Posterior cingulate gyrus (tissue), 11 donors: ENCODE measurements around the gene CDIPT.
A peak's percentile ranks its signal among the peaks of the same experiment; 100 is the strongest.
"Not testable (repeated sequence)": the region's sequence is repeated elsewhere in the genome, so short reads cannot be mapped to it uniquely, and the experiment has no call there.

Experiments
- DNase-seq, 10 donors: peaks; one replicate each; pipeline versions ENCODE4 v3.0.0 to v3.0.0-alpha.2; 2020 to 2021; ENCODE audit warnings: mixed read lengths in 3 of 10
- intact Hi-C: fragments of 100-400 bp; cut with DNase I; formaldehyde crosslinking; loops from one replicate; pipeline ENCODE4 v1.15.1; 2023

Gene CDIPT

DNA sequence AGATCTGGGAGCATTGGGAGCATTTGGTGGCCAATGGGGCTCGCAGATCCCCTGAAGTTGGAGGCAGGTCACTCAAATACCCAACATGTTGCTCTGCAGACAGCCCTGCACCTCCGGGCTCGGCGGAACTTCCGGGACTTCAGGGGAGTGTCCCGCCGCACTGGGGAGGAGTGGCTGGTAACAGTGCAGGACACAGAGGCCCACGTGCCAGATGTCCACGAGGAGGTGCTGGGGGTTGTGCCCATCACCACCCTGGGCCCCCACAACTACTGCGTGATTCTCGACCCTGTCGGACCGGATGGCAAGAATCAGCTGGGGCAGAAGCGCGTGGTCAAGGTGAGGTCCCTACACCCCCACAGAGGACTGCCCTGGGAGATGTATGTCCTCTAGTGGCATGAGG is 26.4 kb downstream of the CDIPT start:
- peak in 1 of 10 donors; percentile 57 for DNase-seq
- intact Hi-C loops, result no loop called here

DNA sequence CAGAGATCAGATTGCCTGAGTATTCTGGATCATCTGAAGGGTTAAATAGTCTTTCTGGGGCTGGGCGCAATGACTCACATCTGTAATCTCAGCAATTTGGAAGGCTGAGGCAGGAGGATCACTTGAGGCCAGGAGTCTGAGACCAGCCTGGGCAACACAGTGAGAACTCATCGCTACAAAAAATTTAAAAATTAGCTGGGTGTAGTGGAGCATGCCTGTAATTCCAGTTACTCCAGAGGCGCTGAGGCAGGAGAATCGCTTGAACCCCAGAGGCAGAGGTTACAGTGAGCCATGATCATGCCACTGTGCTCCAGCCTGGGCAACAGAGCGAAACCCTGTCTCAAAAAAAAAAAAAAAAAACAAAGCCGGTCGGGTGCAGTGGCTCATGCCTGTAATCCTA is 27.1 kb downstream of the CDIPT start:
- intact Hi-C loops, result no loop called here
- DNase-seq, result no peak

DNA sequence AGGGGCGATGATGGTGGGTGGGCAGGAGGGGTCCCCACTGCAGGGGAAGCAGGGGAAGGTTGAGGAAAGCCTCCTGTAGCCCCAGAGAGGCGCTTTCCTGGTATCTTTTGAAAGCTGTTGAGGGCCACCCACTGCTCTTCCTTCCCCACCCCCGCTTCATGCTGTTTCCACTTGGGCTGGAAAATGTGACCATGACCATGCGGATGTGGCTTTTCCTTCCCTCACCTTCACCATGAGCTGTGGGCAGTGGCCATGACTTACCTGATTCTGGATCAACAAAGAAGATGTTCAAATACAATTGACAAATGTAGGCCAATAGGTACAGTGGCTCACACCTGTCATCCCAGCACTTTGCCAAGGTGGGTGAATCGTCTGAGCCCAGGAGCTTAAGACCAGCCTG is 28.9 kb downstream of the CDIPT start:
- intact Hi-C loops, result no loop called here
- DNase-seq, result peak in 1 of 10 donors; percentile 48

DNA sequence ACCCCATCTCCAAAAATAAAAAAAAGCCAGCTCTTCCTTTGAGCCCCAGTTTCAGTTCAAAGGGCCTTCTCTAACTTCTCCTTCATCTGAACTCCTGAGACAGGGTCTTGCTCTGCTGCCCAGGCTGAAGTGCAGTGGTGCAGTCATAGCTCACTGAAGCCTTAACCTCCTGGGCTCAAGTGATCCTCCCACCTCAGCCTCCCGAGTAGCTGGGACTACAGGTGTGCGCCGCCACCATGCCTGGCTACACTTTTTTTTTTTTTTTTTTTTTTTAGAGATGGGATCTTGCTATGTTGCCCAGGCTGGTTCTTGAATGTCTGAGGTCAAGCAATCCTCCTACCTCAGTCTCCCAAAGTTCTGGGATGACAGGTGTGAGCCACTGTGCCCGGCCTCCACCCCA is 29.8 kb downstream of the CDIPT start:
- intact Hi-C loops, DNase-seq: not testable (repeated sequence)

DNA sequence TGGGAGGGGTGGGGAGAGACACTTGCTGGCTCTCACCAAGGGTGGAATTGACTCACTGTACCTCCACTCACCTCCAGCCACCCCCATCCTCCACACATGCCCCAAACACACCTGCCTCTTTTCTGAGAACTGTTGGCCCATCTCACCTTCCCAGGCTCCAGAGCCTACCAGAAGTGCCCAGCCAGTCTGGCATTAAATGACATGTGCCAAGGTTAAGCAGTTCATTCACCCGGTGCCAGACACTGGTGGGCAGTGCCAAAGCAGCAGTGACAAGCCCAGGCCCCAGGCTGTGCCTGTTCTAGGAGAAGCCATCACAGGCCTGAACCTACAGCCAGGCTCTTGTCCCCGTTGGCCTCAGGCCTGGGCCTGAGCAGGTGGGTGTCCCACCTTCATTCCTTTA is 31.5 kb downstream of the CDIPT start:
- peak in 1 of 10 donors; percentile 67 for DNase-seq
- intact Hi-C loops, result no loop called here

DNA sequence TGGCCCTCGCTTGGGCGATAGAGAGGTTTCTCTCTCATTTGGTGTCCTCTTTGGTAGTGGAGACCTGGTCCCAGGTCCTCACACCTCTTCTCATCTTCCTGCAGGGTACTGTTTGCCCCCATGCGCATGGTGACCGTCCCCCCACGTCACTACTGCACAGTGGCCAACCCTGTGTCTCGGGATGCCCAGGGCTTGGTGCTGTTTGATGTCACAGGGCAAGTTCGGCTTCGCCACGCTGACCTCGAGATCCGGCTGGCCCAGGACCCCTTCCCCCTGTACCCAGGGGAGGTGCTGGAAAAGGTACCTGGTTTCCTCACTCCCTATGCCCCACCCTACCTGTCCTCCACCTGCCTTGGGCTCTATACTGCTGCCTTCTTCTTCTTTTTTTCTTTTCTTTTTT is 32.3 kb downstream of the CDIPT start:
- intact Hi-C loops, result no loop called here
- peak in 1 of 10 donors; percentile 43 for DNase-seq

DNA sequence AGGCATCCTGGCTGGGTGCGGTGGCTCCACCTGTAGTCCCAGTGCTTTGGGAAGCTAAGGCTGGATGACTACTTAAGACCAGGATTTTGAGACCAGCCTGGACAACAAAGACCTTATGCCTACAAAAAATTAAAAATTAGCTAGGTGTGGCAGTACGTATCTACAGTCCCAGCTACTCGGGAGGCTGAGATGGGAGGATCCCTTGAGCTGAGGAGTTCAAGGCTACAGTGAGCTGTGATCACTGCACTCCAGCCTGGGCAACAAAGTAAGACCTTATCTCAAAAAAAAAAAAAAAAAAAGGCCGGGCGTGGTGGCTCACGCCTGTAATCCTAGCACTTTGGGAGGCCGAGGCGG is 36.7 kb downstream of the CDIPT start:
- intact Hi-C loops, result no loop called here
- DNase-seq, result no peak

DNA sequence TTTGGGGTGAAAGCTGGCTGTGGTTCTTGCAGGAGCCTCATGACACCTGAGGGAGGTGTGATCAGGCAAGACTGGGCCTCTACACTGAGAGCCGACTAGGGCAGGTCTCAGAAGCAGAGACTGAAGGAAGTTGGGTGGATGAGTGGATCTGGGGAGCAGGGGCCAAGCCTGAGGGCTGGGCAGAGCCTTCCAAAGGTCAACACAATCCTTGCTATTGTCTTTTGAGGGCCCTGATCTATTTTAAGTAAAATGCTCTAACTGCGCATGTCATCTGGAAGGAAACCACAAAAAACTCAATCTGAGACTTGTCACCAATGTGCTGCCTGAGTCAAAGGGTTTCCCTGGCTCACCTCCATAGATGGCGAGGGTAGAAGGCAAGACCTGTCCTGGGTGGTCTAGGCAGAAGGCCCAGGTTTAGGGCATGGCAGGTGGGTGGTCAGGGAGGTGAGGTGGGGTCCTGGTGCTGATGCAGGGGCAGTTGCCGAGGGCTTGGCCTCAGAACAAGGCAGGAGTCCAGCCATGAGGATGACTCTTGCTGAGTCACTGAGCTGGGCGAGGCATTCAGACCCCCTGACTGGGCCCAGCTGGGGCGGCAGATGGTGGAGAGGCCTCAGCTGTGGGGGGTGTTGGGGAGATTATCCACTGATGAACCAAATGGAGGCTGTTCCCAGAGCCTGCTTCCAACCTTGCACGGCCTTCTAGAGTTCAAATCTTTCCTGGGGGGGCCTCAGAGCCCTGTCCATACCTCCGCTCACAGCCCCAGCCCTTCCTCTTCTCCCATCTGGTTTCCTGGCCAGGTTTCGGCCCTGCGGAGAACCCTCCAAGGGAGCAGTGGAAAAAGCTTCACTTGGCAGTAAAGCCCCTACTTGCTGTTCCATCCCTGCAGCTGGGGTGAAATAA is 37.6 kb downstream of the CDIPT start:
- intact Hi-C loops, result no loop called here

DNA sequence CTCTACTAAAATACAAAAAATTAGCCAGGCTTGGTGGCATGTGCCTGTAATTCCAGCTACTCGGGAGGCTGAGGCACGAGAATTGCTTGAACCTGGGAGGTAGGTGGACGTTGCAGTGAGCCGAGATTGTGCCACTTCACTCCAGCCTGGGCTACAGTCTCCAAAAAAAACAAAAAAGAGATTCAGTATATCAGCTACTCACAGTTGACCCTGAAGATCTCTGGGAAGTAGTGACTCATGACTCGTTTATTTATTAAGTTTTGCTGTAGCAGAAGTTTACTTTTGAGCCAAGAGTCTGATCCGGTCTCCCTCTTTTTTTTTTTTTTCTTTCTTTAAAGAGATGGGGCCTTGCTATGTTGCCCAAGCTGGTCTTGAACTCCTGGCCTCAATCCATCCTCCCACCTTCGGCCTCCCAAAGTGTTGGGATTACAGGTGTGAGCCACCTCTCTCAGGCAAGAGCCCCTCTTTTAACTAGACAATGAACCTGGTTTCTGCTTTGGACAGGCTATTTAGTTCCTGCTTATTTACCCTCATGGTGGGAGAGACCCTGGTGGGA is 38.4 kb downstream of the CDIPT start:
- intact Hi-C loops, result no loop called here
- DNase-seq, result no peak

More for the DNA sequence above, 37.6 kb downstream of the CDIPT start:
- DNase-seq, result peak in 5 of 10 donors; percentile 51 to 95 (median 68)

DNA sequence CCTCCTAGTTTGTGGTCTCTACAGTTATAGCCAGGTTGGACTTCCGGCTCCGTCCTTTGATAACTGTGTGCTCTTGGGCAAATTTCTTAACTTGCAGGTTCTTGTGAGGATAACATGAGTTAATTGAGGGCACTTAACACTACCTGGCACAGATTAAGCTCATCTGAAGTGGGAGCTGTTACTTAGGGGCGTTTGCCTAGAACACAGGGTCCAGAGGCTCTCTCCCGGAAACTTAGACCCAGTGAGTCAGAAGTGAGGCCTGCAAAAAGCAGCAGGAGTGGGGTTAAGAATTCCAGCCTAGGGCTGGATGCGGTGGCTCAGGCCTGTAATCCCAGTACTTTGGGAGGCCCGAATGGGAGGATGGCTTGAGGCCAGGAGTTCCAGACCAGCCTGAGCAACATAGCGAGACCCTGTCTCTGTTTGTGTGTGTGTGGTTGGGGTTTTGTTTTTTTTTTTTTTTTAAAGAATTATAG is 41.3 kb downstream of the CDIPT start:
- intact Hi-C loops, result no loop called here
- peak in 1 of 10 donors; percentile 59 for DNase-seq

DNA sequence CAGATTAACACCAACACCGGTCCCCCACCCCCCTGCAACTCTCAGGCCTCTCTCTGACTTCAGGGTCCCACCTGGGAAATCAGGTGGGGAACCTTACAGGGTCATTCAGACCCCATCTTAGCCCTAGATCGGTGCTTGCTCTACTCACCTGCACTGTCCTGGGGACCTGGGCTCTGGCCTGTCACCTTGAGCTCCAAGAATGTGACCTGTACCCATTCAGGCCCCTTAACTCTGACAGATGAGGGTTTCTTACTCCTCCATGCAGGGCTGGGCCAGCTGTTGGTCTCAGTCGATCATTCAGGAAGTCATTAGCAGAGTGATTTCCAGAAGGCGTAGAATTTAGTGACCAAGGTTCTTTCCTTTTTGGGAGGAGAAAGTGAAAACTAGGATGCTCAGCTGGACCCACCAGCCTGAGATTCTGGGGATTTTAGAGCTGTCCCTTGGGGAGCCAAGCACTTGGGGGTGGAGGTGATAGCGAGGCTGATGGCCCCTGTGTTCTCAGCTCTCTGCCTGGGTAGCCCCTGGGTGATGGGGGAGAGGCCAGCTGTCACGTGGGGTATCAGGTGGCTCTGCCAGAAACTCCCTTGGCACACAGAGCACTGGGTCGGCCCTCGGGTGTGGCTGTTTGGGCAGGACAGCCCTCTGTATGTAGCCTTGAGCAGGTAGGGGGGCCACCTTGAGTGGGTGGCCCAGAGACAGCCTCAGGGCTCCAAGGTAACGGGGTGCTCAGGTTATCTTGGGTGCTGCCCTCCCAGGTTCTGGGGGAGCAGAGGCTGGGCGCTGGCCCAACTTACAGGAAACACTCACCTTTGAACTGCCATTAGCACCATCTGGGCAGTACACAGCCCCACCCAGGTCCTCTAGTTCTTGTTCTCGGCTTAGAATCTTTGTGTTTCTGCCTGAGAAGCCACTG is 42.0 kb downstream of the CDIPT start:
- intact Hi-C loops, result no loop called here

DNA sequence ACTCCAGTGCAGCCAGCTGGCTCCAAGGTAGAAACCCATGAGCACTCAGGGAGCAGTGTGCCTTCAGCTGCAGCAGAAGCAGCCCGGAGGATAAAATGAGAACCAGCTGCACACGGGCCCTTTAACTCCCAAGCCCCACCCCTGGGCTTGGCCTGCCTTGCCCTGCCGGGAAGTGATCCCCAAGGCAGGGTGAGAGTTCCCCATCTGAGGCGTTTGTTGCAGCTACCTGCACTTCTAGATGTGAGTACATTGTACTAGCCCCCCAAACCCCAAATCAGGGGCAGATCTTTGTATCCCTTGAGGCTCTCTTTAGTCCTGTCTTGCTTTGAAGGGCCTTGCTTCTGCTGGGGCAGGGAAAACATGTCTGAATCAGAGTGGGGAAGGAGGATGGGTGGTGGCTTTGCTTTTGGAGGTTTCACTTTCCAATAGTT is 42.7 kb downstream of the CDIPT start, which contains the start of gene MVP:
Gene MVP (plus strand): TSS at position 192 of the 431 bp plus-strand sequence. CDS start 10,088 bp downstream, outside the sequence.
- intact Hi-C loops, result no loop called here
- DNase-seq, result peak in 4 of 10 donors; percentile 58 to 94 (median 69)

More for the DNA sequence above, 42.0 kb downstream of the CDIPT start:
- DNase-seq, result peak in 1 of 10 donors; percentile 76

DNA sequence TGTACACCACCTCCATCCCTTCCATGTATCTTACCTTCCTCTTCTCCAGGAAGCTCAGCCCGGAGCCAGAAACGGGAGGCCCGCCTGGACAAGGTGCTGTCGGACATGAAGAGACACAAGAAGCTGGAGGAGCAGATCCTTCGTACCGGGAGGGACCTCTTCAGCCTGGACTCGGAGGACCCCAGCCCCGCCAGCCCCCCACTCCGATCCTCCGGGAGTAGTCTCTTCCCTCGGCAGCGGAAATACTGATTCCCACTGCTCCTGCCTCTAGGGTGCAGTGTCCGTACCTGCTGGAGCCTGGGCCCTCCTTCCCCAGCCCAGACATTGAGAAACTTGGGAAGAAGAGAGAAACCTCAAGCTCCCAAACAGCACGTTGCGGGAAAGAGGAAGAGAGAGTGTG is 43.5 kb downstream of the CDIPT start:
- peak in 1 of 10 donors; percentile 83 for DNase-seq
- intact Hi-C loops, result loop anchor here (5.0 to 10.0 kb wide), 2 partner anchors 175 to 203 kb away; partner anchors contain the start of genes C16orf92, HIRIP3 and INO80E

DNA sequence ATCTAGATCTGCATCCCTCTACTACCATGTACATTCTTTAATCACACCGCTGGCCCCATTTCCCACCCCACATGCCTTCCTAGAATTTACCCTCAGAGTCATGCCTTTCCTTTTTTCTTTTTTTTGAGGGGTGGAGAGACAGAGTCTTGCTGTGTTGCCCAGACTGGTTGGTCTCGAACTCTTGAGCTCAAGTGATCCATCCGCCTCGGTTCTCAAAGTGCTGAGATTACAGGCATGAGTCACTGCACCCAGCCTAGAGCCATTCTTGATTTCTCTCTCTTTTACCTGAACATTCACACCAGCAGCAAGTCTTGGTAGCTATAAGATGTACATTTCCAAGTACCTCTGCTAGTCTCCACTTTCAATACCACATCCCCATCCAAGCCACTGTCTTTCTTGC is 44.9 kb downstream of the CDIPT start:
- no peak for DNase-seq
- intact Hi-C loops, result loop anchor here (5.0 to 10.0 kb wide), 2 partner anchors 177 to 204 kb away; partner anchors contain the start of genes C16orf92, HIRIP3 and INO80E

DNA sequence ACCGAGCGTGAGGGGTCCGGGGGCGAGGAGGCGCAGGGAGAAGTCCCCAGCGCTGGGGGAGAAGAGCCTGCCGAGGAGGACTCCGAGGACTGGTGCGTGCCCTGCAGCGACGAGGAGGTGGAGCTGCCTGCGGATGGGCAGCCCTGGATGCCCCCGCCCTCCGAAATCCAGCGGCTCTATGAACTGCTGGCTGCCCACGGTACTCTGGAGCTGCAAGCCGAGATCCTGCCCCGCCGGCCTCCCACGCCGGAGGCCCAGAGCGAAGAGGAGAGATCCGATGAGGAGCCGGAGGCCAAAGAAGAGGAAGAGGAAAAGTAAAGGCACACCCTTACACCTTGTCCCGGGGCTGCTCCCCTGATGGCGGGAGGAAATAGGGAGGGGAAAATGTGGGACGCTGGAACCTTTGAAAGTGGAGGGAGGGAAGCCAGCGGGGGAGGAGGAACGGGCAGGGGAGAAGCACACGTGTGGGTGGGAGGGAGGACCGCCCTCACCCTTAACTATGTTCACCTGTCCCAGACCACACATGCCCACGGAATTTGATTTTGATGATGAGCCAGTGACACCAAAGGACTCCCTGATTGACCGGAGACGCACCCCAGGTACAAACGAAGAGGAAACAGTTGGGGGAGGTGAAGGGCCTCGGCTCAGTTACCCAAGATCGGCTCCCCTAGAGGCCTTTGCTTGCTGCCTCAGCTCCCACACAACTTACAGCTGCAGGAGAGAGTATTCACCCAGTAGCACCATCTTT is 46.2 kb downstream of the CDIPT start:
- peak in 6 of 10 donors; percentile 56 to 94 (median 78) for DNase-seq
- intact Hi-C loops, result loop anchor here (5.0 to 10.0 kb wide), 2 partner anchors 178 to 205 kb away; partner anchors contain the start of genes C16orf92, HIRIP3 and INO80E

DNA sequence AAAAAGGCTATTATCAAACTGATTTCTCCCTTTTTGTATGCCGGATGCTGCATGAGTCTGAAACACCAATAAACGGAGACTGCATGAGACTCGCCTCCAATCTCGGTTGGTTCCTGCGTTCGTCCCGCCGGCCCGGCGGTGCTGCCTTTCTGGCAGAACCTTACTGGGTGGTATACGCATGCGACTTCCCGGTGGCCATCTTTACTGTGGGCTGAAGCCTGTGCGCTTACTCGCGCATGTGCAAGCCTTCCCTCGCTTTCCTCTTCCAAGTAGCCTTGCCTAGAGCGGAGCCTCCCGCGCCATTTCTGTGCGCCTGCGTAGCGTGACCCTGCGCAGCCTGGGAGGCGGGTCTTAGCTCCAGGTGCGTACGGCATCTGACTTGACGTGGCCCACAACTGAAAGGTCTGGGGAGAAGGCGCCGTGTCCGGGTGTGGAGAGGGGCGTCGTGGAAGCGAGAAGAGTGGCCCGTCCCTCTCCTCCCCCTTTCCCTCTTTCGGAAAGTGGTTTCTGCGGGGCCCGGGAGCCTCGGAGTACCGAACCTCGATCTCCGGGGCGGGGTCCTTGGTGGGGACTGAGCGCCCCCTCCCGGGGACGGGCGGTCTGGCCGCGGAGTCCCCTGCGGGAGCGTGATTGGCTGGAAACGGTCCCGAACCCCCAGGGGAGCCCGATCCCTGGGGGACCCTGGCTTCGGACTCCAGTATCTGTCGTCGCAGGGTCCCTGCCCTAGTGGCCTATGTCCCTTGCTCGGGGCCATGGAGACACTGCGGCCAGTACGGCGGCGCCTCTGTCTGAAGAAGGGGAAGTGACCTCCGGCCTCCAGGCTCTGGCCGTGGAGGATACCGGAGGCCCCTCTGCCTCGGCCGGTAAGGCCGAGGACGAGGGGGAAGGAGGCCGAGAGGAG is 47.0 kb downstream of the CDIPT start, which contains the start of gene PAGR1:
Gene PAGR1 (plus strand): TSS at position 360 of the 901 bp plus-strand sequence. CDS start 374 bp downstream, at position 734.
- DNase-seq, result peak; percentile 96 to 100 (median 98)
- intact Hi-C loops, result loop anchor here (1.0 to 10.0 kb wide), 3 partner anchors 47 to 206 kb away; partner anchors contain the start of genes C16orf92, CDIPT, HIRIP3 and INO80E

DNA sequence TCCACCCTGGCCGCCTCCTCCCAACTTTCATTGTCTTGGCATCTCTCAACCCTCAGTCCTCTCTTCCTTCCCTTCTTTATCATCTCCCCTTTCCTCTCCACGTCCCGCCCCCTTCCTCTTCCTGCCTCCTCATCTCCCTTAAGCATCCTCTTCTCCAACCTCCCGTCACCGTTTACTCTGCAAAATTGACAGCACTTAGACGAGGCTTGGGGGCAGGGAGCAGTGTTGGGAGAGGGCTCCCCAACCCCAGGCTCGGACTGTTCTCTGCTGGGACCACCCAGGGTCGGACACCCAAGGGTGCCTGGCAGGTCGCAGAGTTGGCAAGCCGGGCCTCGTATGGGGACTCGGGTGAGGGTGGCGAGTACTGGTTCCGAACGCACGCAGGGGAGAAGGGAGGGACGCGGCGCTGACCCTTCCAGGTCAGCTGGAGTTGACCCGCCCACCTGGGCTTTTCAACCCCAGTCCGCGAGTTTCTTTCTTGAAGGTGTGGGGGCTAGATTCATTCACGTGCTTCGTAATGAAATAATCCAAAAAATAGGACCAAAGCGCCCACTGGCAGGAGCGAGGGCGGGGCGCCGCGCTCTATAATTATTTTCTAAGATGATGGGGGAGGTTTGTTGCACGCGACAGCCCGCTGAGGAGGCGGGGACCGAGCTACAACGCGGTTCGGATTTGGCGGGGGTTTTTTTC is 47.8 kb downstream of the CDIPT start:
- intact Hi-C loops, result loop anchor here (1.0 to 10.0 kb wide), 3 partner anchors 48 to 207 kb away; partner anchors contain the start of genes C16orf92, CDIPT, HIRIP3 and INO80E
- peak in 2 of 10 donors; percentile 75 to 78 for DNase-seq
